Fibroblast of the aortic adventitia (primary cell): Measurements from ENCODE around the gene MIOX. TPM values are rescaled to one million over a fixed set of nuclear protein-coding genes. Genes with fewer than 3 reads are reported as not detected.
"Not testable (repeated sequence)": the region's sequence is repeated elsewhere in the genome, so short reads cannot be mapped to it uniquely, and the experiment has no call there.

Experiments
- DNase-seq: peaks from one replicate; pipeline ENCODE4 v3.0.0-alpha.2; 2010; ENCODE audit warnings: low read depth
- H3K4me3 ChIP-seq: 2 replicates; pipeline ENCODE4 v1.5.1; 2011; ENCODE audit warnings: low read depth, mild to moderate bottlenecking, control low read depth, low read length, moderate library complexity
- total RNA-seq: library from RNA; depleted of rRNA; stranded (reverse); fragments of >200 nt; gene quantifications from 2 replicates; pipeline ENCODE4 v1.2.3, GENCODE V29; 2012; ENCODE audit warnings: low replicate concordance
- TF ChIP-seq, protein P1 (sequence below): IDR thresholded peaks from 2 replicates; pipeline ENCODE4 v1.5.1; 2011; ENCODE audit warnings: mild to moderate bottlenecking, low read length, control low read depth, inconsistent platforms; ENCODE audit not compliant: insufficient read depth

Gene MIOX
- total RNA-seq, 1 donor = not detected

DNA sequence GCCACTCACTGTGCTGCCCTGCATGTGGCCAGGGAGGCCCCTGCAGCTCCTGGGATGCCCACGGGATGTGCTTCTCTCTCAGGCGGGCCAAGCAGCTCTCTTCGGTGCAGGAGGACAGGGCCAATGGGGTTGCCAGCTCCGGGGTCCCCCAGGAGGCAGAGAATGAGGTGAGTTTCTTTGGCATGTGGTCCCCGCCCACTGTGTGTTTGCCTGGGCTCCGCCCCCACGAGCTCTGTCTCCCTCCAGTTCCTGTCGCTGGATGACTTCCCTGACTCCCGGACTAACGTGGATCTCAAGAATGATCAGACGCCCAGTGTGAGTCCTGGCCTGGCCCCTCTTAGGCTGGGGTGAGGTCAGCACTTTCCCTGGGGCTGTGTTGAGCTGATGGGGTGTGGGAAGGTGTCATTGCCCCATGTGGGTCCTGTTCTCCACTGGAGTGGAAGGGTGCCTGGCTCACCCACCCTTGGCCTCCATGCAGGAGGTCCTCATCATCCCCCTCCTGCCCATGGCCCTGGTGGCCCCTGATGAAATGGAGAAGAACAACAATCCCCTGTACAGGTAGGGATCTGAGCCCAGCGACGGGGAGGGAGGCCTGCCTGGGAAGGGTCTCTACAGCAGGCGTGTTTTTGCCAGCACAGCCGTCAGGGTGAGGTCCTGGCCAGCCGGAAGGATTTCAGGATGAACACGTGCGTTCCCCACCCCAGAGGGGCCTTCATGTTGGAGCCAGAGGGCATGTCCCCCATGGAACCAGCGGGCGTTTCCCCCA lies 31.0 kb downstream of the MIOX start:
- TF ChIP-seq, protein P1, sequence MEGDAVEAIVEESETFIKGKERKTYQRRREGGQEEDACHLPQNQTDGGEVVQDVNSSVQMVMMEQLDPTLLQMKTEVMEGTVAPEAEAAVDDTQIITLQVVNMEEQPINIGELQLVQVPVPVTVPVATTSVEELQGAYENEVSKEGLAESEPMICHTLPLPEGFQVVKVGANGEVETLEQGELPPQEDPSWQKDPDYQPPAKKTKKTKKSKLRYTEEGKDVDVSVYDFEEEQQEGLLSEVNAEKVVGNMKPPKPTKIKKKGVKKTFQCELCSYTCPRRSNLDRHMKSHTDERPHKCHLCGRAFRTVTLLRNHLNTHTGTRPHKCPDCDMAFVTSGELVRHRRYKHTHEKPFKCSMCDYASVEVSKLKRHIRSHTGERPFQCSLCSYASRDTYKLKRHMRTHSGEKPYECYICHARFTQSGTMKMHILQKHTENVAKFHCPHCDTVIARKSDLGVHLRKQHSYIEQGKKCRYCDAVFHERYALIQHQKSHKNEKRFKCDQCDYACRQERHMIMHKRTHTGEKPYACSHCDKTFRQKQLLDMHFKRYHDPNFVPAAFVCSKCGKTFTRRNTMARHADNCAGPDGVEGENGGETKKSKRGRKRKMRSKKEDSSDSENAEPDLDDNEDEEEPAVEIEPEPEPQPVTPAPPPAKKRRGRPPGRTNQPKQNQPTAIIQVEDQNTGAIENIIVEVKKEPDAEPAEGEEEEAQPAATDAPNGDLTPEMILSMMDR = no peak
- DNase-seq = no peak
- H3K4me3 ChIP-seq = no peak overlapping the region

DNA sequence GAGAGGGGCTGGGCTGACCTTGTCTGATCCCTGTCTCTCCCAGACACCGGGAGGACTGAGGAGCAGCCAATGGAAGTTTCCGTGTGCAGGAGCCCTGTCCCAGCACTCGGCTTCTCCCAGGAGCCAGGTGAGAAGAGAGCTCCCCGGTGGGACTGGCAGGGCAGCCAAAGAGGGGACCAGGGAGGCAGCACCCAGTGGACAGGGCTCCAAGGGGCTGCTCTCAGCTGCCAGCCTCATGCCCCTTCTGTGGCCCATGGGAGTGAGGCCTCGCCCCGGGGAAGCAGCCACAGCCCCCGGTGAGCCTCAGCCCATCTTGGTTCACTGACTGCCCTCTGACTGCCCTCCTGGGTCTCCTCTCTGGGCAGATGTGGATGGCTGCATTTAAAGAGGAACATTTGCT lies 31.9 kb downstream of the MIOX start:
- DNase-seq = no peak
- no peak overlapping the region for H3K4me3 ChIP-seq
- TF ChIP-seq, protein P1 = no peak

DNA sequence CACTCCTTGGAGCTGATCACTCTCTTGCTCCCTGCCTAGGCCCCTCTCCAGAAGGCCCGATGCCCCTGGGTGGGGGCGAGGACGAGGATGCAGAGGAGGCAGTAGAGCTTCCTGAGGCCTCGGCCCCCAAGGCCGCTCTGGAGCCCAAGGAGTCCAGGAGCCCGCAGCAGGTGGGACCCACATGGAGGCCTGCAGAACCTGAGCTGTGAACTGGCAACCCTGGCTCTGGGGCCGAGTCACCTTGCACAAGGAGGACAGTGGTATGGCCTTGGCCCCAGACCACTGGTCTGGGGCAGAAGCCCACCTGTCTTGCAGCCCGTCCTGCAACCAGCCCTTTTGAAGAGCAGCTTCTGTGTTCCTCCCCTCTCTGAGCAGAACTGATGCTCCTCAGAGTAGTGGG lies 32.5 kb downstream of the MIOX start:
- TF ChIP-seq, protein P1 = no peak
- no peak for DNase-seq
- H3K4me3 ChIP-seq = no peak overlapping the region

DNA sequence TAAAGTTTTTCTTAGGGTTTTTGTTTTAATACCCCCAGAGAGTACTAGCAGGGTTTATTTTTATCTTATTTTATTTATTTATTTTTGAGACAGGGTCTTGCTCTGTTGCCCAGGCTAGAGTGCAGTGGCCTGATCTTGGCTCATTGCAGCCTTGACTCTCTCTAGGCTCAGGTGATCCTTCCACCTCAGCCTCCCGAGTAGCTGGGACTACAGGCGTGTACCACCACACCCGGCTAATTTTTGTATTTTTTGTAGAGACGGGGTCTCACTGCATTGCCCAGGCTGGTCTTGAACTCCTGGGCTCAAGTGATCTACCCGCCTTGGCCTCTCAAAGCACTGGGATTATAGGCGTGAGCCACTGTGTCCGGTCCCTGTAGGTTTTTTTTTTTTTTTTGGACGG lies 33.5 kb downstream of the MIOX start:
- DNase-seq, H3K4me3 ChIP-seq: not testable (repeated sequence)

DNA sequence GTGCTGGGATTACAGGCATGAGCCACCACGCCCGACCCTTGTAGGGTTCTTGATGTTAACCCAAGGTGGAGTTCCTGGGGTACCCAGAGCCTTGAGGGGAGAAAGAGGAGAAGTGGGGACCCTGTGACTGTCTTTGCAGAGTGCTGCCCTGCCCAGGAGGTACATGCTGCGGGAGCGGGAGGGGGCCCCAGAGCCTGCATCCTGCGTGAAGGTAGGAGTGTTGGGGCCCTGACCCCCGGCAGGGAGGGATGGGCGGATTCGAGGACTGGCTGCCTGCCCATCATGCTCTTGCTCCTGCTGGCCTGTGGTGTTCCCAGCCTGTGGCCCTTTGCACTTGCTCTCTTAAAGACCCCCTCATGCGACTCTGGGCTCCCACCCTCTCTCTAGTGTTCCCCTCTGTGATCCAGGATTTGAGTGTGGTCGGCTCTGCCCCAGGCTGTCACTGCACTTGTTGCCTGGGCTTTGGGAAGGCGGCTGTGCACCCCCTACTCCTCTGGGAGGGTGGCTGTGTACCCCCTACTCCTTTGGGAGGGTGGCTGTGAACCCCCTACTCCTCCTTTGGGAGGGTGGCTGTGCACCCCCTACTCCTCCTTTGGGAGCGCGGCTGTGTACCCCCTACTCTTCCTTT lies 34.3 kb downstream of the MIOX start:
- no peak for DNase-seq

DNA sequence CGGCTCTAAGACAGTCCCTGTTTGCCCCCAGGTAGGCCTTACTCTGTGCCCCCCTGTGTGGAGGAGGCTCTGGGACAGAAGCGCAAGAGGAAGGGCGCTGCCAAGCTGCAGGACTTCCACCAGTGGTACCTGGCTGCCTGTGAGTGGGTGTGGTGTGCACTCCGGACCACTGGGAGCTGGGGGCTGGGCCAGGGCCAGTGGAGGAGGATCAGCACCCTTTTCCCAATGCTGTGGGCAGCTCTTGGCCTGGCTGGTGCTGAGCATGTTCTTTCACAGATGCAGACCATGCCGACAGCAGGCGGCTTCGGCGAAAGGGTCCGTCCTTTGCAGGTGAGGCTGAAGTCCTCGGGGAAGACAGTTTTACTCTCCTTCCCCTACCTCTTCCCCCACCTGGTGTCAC lies 35.1 kb downstream of the MIOX start:
- no peak for DNase-seq
- no peak overlapping the region for H3K4me3 ChIP-seq
- TF ChIP-seq, protein P1 = no peak

More for the DNA sequence above, 34.3 kb downstream of the MIOX start:
- H3K4me3 ChIP-seq = no peak overlapping the region
- TF ChIP-seq, protein P1 = no peak

DNA sequence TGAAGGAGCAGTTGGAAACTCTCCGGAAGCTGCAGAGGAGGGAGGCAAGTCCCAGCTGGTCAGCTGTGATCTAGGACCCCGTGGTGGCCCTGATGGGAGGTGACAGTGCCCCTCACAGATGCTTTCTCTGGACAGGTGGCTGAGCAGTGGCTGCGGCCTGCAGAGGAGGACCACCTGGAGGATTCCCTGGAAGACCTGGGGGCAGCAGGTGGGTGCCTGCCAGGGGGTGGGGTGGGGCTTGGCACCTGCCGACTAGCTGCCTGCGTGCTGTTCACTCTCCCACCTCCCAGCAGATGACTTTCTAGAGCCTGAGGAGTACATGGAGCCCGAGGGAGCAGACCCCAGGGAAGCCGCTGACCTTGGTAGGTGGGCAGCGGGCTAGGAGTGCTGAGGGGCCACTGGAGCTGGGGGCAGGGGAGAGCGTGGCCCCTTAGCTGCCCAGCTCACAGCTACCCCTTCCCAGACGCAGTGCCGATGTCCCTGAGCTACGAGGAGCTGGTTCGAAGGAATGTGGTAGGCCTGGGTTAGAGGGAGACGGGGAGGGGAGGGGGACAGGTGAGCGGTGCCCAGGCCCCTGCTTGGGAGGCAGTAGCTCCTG lies 35.6 kb downstream of the MIOX start:
- DNase-seq = no peak
- TF ChIP-seq, protein P1 = no peak
- H3K4me3 ChIP-seq = no peak overlapping the region
